HG02623 (cell line): Measurements from ENCODE around the gene TMEM169.
A peak's percentile ranks its signal among the peaks of the same experiment; 100 is the strongest.
"Not testable (repeated sequence)": the region's sequence is repeated elsewhere in the genome, so short reads cannot be mapped to it uniquely, and the experiment has no call there.

ENCODE experiments used
- ATAC-seq: cut with Tn5 transposase; IDR thresholded peaks from one replicate; pipeline ENCODE4 v1.9.1; 2021; ENCODE audit warnings: moderate library complexity; ENCODE audit not compliant: unreplicated experiment

Gene TMEM169

GRCh38 chr2:216071111-216071851 lies 10.4 kb upstream of the TMEM169 start:
- ATAC-seq: no peak

DNA sequence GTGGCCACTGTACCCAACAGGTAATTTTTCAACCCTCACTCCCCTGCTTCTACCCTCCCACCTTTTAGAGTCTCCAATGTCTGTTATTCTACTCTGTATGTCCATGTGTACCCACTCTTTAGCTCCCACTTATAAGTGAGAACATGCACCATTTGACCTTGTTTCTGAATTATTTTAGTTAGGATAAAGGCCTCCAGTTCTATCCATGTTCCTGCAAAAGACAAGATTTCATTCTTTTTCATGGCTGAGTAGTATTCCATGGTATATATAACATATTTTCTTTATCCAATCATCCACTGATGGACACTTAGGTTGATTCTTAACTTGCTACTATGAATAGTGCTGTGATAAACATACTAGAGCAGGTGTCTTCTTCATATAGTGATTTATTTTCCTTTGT lies 9.2 kb upstream of the TMEM169 start:
- no peak for ATAC-seq

DNA sequence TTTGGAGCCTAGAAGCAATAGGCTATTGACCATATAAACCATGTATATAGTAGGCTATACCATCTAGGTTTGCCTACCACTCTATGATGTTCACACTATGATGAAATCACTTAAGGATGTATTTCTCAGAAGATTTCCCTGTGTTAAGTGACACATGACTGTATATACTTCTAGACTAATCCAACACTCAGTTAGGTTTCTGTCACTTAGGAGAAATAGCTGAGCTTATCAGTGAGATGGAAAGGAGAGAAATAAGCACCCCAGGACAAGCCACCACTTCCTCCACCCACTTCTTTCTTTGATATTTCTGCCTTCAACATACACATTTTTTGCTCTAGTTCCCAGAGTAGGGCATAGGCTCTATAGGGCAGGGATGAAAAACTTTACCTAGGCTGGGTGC lies 7.9 kb upstream of the TMEM169 start:
- ATAC-seq: no peak

DNA sequence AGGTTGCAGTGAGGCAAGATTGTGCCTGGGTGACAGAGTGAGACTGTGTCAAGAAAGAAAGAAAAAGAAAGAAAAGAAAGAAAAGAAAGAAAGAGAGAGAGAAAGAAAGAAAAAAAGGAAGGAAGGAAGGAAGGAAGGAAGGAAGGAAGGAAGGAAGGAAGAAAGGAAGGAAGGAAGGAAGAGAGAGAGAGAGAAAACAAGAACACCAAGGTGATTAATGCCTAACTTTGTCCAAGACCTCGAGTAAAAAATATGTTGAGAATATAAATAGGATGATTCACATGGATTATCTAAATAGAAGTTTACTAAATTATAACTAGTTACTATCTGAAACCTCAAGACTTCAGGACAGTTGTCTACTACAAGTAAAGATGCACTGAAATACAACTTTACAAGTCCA lies 7.3 kb upstream of the TMEM169 start:
- no peak for ATAC-seq

DNA sequence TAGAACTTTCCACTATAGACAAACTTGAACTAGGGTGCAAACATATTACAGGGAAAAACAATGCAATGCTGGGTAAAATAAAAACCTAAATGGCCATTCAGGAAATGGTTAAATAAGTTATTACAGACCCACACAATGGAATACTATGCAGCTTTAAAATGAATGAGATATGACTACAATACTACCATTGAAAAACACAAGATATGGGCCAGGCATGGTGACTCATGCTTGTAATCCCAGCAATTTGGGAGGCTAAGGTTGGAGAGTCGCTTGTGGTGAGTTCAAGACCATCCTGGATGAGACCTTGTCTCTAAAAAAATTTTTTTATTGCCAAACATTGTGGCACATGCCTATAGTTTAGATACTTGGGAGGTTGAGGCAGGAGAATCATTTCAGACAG lies 6.9 kb upstream of the TMEM169 start:
- ATAC-seq: no peak

- ATAC-seq: no peak
Observed at GRCh38 chr2:216075510-216076485, 5.9 kb upstream of the TMEM169 start.

DNA sequence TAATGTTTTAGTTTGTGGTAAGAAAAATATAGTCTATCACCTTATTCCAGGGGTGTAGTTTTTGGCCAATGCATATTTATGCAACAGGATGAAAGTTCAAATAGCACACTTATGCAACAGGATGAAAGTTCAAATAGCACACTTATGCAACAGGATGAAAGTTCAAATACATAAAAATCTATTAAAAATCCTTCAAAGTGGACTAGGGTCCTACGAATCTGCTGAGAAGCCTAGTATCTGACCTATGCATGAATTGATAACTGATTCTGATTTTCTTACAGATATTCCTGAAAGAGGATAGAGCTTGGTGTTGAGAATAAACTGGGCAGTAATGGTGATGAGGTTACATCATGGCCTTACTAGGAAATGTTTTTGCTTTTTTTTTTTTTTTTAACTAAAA lies 2.9 kb upstream of the TMEM169 start:
- ATAC-seq: no peak

GRCh38 chr2:216080048-216080447 lies 1.7 kb upstream of the TMEM169 start:
- not testable (repeated sequence) for ATAC-seq

DNA sequence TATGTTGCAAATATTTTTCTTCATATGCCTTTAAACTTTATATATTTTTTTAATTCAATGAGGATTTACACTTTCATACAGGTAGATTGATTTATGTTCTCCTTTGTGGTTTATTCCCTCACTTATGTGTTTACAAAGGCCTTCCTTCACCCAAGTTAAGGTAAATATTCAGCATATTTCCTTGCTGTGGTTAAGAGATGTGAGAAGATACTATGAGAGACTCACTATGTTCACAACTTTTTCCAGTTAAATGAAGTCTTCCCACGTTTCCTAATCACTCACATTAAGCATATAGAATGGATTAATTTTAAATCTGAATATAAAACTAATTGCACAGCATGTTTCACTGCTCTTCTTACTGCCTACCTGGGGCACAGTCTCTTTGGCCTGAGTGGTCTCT lies 707 bp upstream of the TMEM169 start:
- ATAC-seq: no peak

GRCh38 chr2:216082117-216082711 lies 495 bp downstream of the TMEM169 start:
- no peak for ATAC-seq

DNA sequence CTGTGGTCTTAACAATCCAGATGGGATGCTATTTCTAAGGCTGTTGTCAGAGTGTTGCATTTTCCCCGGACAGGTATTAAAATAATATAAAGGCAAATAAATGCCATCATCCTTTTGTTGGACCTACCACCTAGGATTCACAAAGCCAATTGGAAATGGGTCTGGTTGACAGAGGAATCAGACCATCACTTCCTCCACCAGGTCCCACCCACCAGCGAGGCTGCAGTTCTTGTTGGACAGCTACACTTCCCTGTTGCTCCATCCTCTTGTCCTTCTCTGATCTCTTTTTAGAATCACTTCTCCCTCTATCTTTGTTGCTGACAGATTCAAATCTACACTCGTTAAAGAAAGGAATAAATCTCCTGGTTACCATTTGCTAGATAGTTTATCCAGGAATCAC lies 1.1 kb downstream of the TMEM169 start:
- ATAC-seq: no peak

DNA sequence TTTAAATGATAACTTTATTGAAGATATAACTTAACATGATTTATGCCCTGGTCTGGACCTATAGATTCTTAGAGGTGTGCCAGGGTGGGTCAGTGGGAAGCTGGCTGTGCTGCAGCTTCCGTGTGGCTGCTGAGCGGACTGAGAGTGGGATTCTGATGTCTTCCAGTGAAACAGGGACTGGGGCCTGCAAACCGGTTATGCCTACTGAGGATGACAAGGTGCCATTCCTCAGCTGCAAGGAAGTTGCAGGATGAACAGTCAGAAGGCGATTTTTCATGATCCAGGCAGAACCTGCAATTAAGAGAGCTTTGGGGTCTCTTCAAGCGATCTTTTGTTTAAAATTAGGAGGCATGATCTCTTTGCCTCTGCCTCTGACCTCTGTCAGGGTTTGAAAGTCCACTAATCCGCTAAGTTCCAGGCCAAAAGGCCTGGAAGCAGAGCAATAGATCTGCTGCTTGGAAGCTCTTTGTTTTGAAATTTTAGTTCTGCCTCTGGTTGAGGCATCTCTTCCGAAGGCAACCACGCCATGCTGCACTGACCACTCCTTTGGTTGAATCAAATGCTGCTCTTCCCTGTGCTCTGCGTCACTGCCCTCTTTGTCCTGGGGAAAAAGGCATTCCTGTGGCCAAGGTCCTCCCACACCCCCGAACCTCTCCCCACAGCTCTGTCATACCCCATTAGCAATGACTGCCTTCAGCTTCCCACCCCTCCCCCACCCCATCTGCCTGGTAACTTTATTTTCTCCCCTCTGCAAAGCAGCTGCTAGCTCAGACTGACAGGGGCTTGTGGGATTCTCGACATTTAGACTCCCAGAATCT lies 2.0 kb downstream of the TMEM169 start:
- no peak for ATAC-seq

DNA sequence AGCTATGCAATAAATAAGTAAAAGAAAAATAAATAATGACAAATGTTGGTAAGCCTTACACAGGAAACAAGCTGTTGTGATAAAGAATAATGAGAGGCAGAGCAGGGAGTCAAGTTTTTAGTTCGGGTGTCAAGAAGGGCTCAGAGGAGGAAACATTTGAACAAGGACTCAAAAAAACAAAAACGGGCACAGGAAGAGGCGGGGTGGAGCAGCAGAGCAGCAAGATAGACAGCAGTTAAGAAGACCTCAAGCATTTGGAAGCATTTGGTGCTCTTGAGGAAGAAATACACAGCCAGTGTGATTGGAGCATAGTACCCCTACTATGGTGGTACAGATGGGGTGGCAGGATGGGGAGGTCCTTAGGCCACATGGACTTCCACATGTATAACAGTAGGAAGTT lies 2.8 kb downstream of the TMEM169 start:
- ATAC-seq: no peak

- no peak for ATAC-seq
Observed at GRCh38 chr2:216086207-216086893, 4.6 kb downstream of the TMEM169 start.

DNA sequence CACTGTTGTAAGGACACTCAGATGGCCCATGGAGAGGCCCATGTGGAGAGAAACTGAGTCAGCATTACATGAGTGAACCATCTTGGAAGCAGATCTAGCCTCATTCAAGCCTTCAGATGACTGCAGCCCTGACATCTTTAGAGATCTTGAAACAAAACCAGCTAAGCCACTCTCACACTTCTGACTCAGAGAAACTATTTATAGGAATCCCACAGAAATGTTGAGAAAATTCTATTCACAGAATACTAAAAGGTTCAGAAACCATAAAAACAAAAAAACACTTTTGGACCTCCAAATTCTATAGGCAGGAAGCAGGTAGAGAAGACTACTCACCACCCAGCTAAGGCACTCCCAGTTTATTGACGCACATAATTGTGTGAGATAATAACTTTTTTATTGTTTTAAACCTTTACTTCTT lies 8.7 kb downstream of the TMEM169 start:
- ATAC-seq: peak; percentile 53

DNA sequence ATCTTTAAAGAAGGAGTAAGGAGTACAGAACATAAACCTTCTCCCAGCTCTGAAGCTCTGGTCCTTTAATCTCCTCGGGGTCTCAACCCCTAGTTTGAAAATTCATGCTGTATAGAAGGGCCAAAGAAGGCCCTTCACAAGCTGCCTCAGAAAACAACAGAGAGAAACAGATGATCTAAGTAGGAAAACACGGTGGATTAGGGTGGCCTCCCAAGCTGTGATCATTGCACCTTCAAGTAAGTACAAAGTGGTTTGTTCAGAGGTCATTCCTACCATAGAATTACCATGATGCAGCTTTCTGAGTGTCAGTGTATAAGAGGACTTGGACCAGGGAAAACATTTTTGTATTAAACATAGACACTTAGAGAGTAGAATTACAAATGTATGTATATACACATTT lies 10.9 kb downstream of the TMEM169 start:
- ATAC-seq: no peak

GRCh38 chr2:216094701-216095100 lies 13.0 kb downstream of the TMEM169 start:
- ATAC-seq: no peak

- no peak for ATAC-seq
Observed at GRCh38 chr2:216098421-216099334, 17.0 kb downstream of the TMEM169 start.

DNA sequence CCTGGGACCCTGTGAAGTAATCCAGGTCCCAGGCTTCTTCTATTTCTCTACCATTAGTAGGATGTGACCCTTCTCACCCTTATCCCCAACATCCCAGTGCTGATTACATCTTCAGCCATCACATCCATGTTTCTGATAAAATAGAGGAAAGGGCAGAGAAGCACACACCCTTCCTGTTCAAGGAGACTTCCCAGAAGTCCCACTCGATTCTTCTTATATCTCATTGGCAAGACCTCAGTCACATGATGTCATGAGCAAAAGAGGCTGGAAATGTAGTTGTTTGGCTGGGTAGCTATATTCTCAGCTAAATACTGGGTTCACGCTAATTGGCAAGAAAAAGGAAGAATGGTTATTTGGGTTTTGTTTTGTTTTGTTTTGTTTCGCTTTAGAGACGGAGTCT lies 19.4 kb downstream of the TMEM169 start:
- ATAC-seq: no peak
